B cell (primary cell): Measurements from ENCODE around the gene DGCR8. TPM values are rescaled to one million over a fixed set of nuclear protein-coding genes. Genes with fewer than 3 reads are reported as not detected.
A peak's percentile ranks its signal among the peaks of the same experiment; 100 is the strongest.

Experiments used
- ATAC-seq: fragments of 200-7000 bp; cut with Tn5 transposase; one replicate; pipeline ENCODE4 v1.10.0; 2021; ENCODE audit warnings: low read depth, mild to moderate bottlenecking, moderate number of reproducible peaks, moderate library complexity
- CTCF ChIA-PET: fragments of 350-600 bp; sonication (Branson Sonifier 250); formaldehyde crosslinking; loops from one replicate; lab custom pipeline; 2021; ENCODE audit warnings: antibody characterized with exemption, inconsistent platforms; lab: Charles Lee
- POLR2A ChIA-PET: fragments of 350-600 bp; sonication (Branson Sonifier 250); formaldehyde crosslinking; loops from one replicate; lab custom pipeline; 2021; ENCODE audit warnings: antibody characterized with exemption; lab: Charles Lee
- DNase-seq: peaks from one replicate; pipeline ENCODE4 v3.0.0; 2013
- H2AFZ ChIP-seq: 2 replicates; pipeline ENCODE4 v1.6.1; 2012; ENCODE audit warnings: mild to moderate bottlenecking, low read depth, low read length; ENCODE audit not compliant: insufficient read depth, poor library complexity, severe bottlenecking
- H3K27ac ChIP-seq, 2 donors: 1 replicate in 1 of 2; 2 replicates in 1 of 2; pipeline ENCODE4 v1.5.1; 2012 to 2013; ENCODE audit warnings: low read length in 2 of 2, mild to moderate bottlenecking in 2 of 2, moderate library complexity in 1 of 2
- H3K27me3 ChIP-seq, 4 experiments: fragments of 200-600 bp in 1 of 4; sonication (generic) in 1 of 4; replicated peaks in 1 of 4; 1 replicate in 2 of 4; 2 replicates in 2 of 4; pipeline versions ENCODE4 v1.6.1 to v1.7.0; 2013 to 2016; ENCODE audit warnings: low read length in 3 of 4, mild to moderate bottlenecking in 2 of 4, mixed read lengths in 1 of 4, moderate library complexity in 1 of 4; ENCODE audit not compliant: insufficient read depth in 4 of 4, control insufficient read depth in 3 of 4; ENCODE audit errors: control extremely low read depth in 1 of 4
- H3K36me3 ChIP-seq, 2 experiments: replicated peaks in 1 of 2; 1 replicate in 1 of 2; 2 replicates in 1 of 2; pipeline versions ENCODE4 v1.6.1 to v1.7.1; 2013; ENCODE audit warnings: low read length in 1 of 2; ENCODE audit not compliant: insufficient read depth in 2 of 2, control insufficient read depth in 1 of 2; ENCODE audit errors: control extremely low read depth in 1 of 2, extremely low read depth in 1 of 2
- H3K4me1 ChIP-seq, 2 donors: fragments of 200-600 bp in 1 of 2; sonication (generic) in 1 of 2; 1 replicate in 1 of 2; 2 replicates in 1 of 2; pipeline versions ENCODE4 v1.5.1 to v1.6.1; 2013 to 2017; ENCODE audit warnings: low read length in 2 of 2; ENCODE audit not compliant: control insufficient read depth in 2 of 2, insufficient read depth in 2 of 2
- H3K4me2 ChIP-seq: replicated peaks from 2 replicates; pipeline ENCODE3; 2012; ENCODE audit warnings: mild to moderate bottlenecking, low read depth, low read length; ENCODE audit not compliant: poor library complexity, severe bottlenecking
- H3K4me3 ChIP-seq, 5 experiments: fragments of 200-600 bp in 1 of 5; sonication (generic) in 1 of 5; 1 replicate in 3 of 5; 2 replicates in 2 of 5; pipeline versions ENCODE4 v1.5.1 to v1.7.0; 2011 to 2016; ENCODE audit warnings: low read length in 4 of 5, mild to moderate bottlenecking in 4 of 5, low read depth in 2 of 5, control low read depth in 1 of 5, moderate library complexity in 1 of 5; ENCODE audit not compliant: insufficient read depth in 1 of 5; ENCODE audit errors: control extremely low read depth in 1 of 5, extremely low read depth in 1 of 5
- H3K79me2 ChIP-seq: fragments of 200-600 bp; sonication (generic); one replicate; pipeline ENCODE4 v1.6.0; 2016; ENCODE audit warnings: low read length; ENCODE audit not compliant: control insufficient read depth, insufficient read depth
- H3K9ac ChIP-seq: fragments of 200-600 bp; sonication (generic); 2 replicates; pipeline ENCODE4 v1.6.1; 2017; ENCODE audit warnings: mild to moderate bottlenecking, low read length, moderate library complexity
- H3K9me3 ChIP-seq, 3 donors: one replicate each; pipeline versions ENCODE4 v1.6.1 to v1.7.1; 2013; ENCODE audit warnings: low read length in 2 of 3; ENCODE audit not compliant: control insufficient read depth in 2 of 3, insufficient read depth in 1 of 3; ENCODE audit errors: control extremely low read depth in 1 of 3
- H4K20me1 ChIP-seq: 2 replicates; pipeline ENCODE4 v1.6.0; 2012; ENCODE audit warnings: mild to moderate bottlenecking, low read length; ENCODE audit not compliant: insufficient read depth, control insufficient read depth, poor library complexity, severe bottlenecking
- H3K27ac Mint-ChIP-seq: one replicate; pipeline ENCODE4 v1.8.0; 2021; ENCODE audit warnings: mixed read lengths
- H3K27me3 Mint-ChIP-seq: one replicate; pipeline ENCODE4 v1.8.0; 2021; ENCODE audit warnings: mixed read lengths
- H3K4me1 Mint-ChIP-seq: one replicate; pipeline ENCODE4 v1.8.0; 2021; ENCODE audit warnings: mixed read lengths
- H3K4me3 Mint-ChIP-seq: one replicate; pipeline ENCODE4 v1.8.0; 2021; ENCODE audit warnings: mixed read lengths
- H3K9me3 Mint-ChIP-seq: one replicate; pipeline ENCODE4 v1.8.0; 2022; ENCODE audit warnings: mixed read lengths; ENCODE audit not compliant: insufficient read depth
- CTCF ChIP-seq: fragments of 200-600 bp; IDR thresholded peaks from one replicate; pipeline ENCODE4 v1.8.0; 2022; ENCODE audit warnings: antibody characterized with exemption, mild to moderate bottlenecking
- EZH2 ChIP-seq: IDR thresholded peaks from 2 replicates; pipeline ENCODE4 v1.6.1; 2012; ENCODE audit warnings: borderline replicate concordance, low read depth, mild to moderate bottlenecking, moderate library complexity, low read length; ENCODE audit not compliant: insufficient read depth, poor library complexity, severe bottlenecking
- WGBS: methylation state at CpG from one replicate; pipeline ENCODE4 v1.1.5; 2013; ENCODE audit warnings: missing lambda C conversion rate; ENCODE audit not compliant: insufficient coverage; 5-methylcytosine and 5-hydroxymethylcytosine counted together
- intact Hi-C: fragments of 100-400 bp; cut with micrococcal nuclease; formaldehyde crosslinking; loops from one replicate; pipeline ENCODE4 v1.10.0; 2022
- polyA plus RNA-seq: library from polyadenylated mRNA; depleted of rRNA; stranded (reverse); fragments of >200 nt; gene quantifications from 2 replicates; pipeline ENCODE4 v1.2.3, GENCODE V29; 2012
- total RNA-seq, 2 donors: library from RNA; stranded (reverse); fragments of 120-200 nt in 1 of 2; gene quantifications; 1 replicate in 1 of 2; 2 replicates in 1 of 2; pipeline versions ENCODE4 v1.2.3 to v1.2.4, GENCODE V29; 2013 to 2022

The DGCR8 gene
- total and polyA plus RNA-seq, 2 donors (not counting 1 experiment from before 2014, with no cell fraction given) = 19.6 to 43.2 TPM

GRCh38 chr22:20061481-20061861 is 18.6 kb upstream of the DGCR8 start:
- CTCF ChIA-PET = interaction anchor here (1.5 kb wide), 1 partner anchor 29 kb away, joined by 3 read pairs; no protein-coding TSS in a partner anchor
- Mint-ChIP-seq H3K4me3 (no peak overlapping the region), H3K9me3 (no peaks in the 10 kb centered on the region), H3K4me1 (no peaks in the 10 kb centered on the region), H3K27me3 (no peaks in the 10 kb centered on the region), H3K27ac (no peak overlapping the region)
- peaks cover 2% of the 10 kb centered on the region for H3K79me2 ChIP-seq
- DNase-seq (no peak), ATAC-seq (no peak)
- WGBS = 98% methylated on average over 11 of the region's 11 CpGs
- no peak overlapping the region for H3K27ac ChIP-seq
- TF ChIP-seq CTCF (no peak), EZH2 (no peak)
- intact Hi-C loops = no loop called here
- H3K4me2 ChIP-seq = no peak overlapping the region
- no peak overlapping the region for H3K9ac ChIP-seq
- H4K20me1 ChIP-seq = peaks cover 23% of the 10 kb centered on the region
- H3K4me3 ChIP-seq = no peak overlapping the region
- no peak overlapping the region for H2AFZ ChIP-seq
- no peaks in the 10 kb centered on the region for H3K27me3 ChIP-seq
- POLR2A ChIA-PET = no interaction called here
- H3K4me1 ChIP-seq = no peaks in the 10 kb centered on the region
- H3K9me3 ChIP-seq = no peaks in the 10 kb centered on the region
- H3K36me3 ChIP-seq = peaks cover 0 to 51% of the 10 kb centered on the region in 2 experiments

- Histone ChIP-seq H3K79me2 (no peaks in the 10 kb centered on the region), H3K9me3 (no peaks in the 10 kb centered on the region), H3K36me3 (peaks cover 0 to 44% of the 10 kb centered on the region in 2 experiments), H3K4me1 (no peaks in the 10 kb centered on the region), H4K20me1 (peaks cover 16% of the 10 kb centered on the region), H3K9ac (no peak overlapping the region), H3K4me3 (no peak overlapping the region), H3K27me3 (no peaks in the 10 kb centered on the region), H3K27ac (no peak overlapping the region), H2AFZ (no peak overlapping the region), H3K4me2 (no peak overlapping the region)
- intact Hi-C loops = no loop called here
- POLR2A ChIA-PET = no interaction called here
- no peaks in the 10 kb centered on the region for H3K27me3 Mint-ChIP-seq
- TF ChIP-seq CTCF (no peak), EZH2 (no peak)
- WGBS = 96% methylated on average over 17 of the region's 18 CpGs
- H3K27ac Mint-ChIP-seq = peak overlapping the region; percentile 7
- H3K4me1 Mint-ChIP-seq = no peaks in the 10 kb centered on the region
- no peak overlapping the region for H3K4me3 Mint-ChIP-seq
- H3K9me3 Mint-ChIP-seq = no peaks in the 10 kb centered on the region
- ATAC-seq (no peak), DNase-seq (no peak)
- CTCF ChIA-PET = interaction anchor here (1.5 kb wide), 1 partner anchor 29 kb away, joined by 3 read pairs; no protein-coding TSS in a partner anchor
Observed at GRCh38 chr22:20062043-20062765, 17.8 kb upstream of the DGCR8 start.
